Mammary epithelial cell (primary cell): ENCODE measurements around the gene DLEU7.

Experiments
- EZH2 ChIP-seq: IDR thresholded peaks from 2 replicates; pipeline ENCODE4 v1.6.1; 2012; ENCODE audit warnings: low read length, inconsistent platforms, borderline replicate concordance
- TF ChIP-seq, protein P1 (sequence below), 2 donors: IDR thresholded peaks in 1 of 2; conservative IDR thresholded peaks in 1 of 2; 2 replicates each; pipeline ENCODE4 v1.5.1; 2011 to 2012; ENCODE audit warnings: inconsistent platforms in 2 of 2, low read length in 2 of 2, mild to moderate bottlenecking in 2 of 2, control low read depth in 1 of 2, low read depth in 1 of 2; ENCODE audit not compliant: insufficient read depth in 1 of 2; ENCODE audit errors: extremely low read depth in 1 of 2

DNA sequence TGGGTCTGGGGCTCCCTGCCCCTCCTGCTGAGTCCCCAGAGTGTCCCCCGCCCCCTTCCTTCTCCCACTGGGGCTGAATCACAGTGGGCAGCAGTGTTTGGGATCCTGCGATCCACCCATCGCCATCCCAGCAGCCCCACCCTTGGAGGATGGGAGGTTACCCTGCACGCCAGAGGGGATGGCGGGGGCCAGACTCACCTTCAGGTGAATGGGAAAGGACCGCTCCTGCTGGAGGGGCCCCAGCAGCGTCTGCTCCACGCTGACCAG is 569 bp downstream of the DLEU7 start:
- TF ChIP-seq, protein P1, sequence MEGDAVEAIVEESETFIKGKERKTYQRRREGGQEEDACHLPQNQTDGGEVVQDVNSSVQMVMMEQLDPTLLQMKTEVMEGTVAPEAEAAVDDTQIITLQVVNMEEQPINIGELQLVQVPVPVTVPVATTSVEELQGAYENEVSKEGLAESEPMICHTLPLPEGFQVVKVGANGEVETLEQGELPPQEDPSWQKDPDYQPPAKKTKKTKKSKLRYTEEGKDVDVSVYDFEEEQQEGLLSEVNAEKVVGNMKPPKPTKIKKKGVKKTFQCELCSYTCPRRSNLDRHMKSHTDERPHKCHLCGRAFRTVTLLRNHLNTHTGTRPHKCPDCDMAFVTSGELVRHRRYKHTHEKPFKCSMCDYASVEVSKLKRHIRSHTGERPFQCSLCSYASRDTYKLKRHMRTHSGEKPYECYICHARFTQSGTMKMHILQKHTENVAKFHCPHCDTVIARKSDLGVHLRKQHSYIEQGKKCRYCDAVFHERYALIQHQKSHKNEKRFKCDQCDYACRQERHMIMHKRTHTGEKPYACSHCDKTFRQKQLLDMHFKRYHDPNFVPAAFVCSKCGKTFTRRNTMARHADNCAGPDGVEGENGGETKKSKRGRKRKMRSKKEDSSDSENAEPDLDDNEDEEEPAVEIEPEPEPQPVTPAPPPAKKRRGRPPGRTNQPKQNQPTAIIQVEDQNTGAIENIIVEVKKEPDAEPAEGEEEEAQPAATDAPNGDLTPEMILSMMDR (conservative IDR thresholded peaks at IDR 0.05 in 1 of 2, IDR thresholded peaks at IDR 0.05 in 1 of 2; ENCODE audit: extremely low read depth in 1 of 2, insufficient read depth in 1 of 2, low read depth in 1 of 2, low read length in 2 of 2) = no peak
- TF ChIP-seq EZH2 = no peak
